ENCODE measurements around the gene DYRK3.
A peak's percentile ranks its signal among the peaks of the same experiment; 100 is the strongest.

The DYRK3 gene

GRCh38 chr1:206658264-206658980 is 23.1 kb downstream of the DYRK3 start:
- Histone ChIP-seq H3K36me3 (no peaks in the 10 kb centered on the region), H3K27me3 (peaks cover 27% of the 10 kb centered on the region), H3K27ac (no peak overlapping the region), H3K4me1 (ENCODE audit: control insufficient read depth in 1 of 2, insufficient read depth in 1 of 2, low read depth in 1 of 2, low read length in 1 of 2) (peaks cover 6 to 18% of the 10 kb centered on the region in 2 experiments), H3K9me3 (no peaks in the 10 kb centered on the region), H3K4me3 (ENCODE audit: low read depth in 1 of 2, low read length in 1 of 2) (no peak overlapping the region)
- TF ChIP-seq CTCF (IDR thresholded peaks at IDR 0.05): peak; percentile 89

DNA sequence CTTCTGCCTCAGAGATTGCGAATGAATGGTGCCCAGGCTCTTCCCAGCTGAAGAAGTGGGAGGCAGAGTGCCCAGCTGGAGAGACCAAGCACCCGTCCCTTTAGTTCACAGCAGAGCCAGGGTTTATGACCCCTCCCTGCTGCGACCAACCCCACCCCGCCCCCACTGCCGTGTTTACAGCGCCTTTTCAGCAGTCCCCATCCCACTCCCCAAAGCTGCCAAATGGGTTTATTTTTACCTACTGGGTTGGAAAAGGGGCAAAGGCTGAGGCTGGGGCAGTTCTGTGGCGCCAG is 23.6 kb downstream of the DYRK3 start:
- Histone ChIP-seq H3K27ac (no peak overlapping the region), H3K9me3 (no peaks in the 10 kb centered on the region), H3K4me1 (ENCODE audit: control insufficient read depth in 1 of 2, insufficient read depth in 1 of 2, low read depth in 1 of 2, low read length in 1 of 2) (peaks cover 11 to 23% of the 10 kb centered on the region in 2 experiments), H3K4me3 (ENCODE audit: low read depth in 1 of 2, low read length in 1 of 2) (no peak overlapping the region), H3K36me3 (no peaks in the 10 kb centered on the region), H3K27me3 (peaks cover 32% of the 10 kb centered on the region)
- no peak for TF ChIP-seq CTCF (IDR thresholded peaks at IDR 0.05)

- Histone ChIP-seq H3K9me3 (no peaks in the 10 kb centered on the region), H3K4me3 (ENCODE audit: low read depth in 1 of 2, low read length in 1 of 2) (no peak overlapping the region), H3K27me3 (peaks cover 34% of the 10 kb centered on the region), H3K27ac (no peak overlapping the region), H3K36me3 (no peaks in the 10 kb centered on the region), H3K4me1 (ENCODE audit: control insufficient read depth in 1 of 2, insufficient read depth in 1 of 2, low read depth in 1 of 2, low read length in 1 of 2) (peaks cover 14 to 26% of the 10 kb centered on the region in 2 experiments)
- no peak for TF ChIP-seq CTCF (IDR thresholded peaks at IDR 0.05)
Observed at GRCh38 chr1:206660136-206660535, 24.8 kb downstream of the DYRK3 start.

GRCh38 chr1:206661161-206661820 is 26.0 kb downstream of the DYRK3 start:
- TF ChIP-seq CTCF (IDR thresholded peaks at IDR 0.05): no peak
- Histone ChIP-seq H3K4me1 (ENCODE audit: control insufficient read depth in 1 of 2, insufficient read depth in 1 of 2, low read depth in 1 of 2, low read length in 1 of 2) (peaks cover 14 to 26% of the 10 kb centered on the region in 2 experiments), H3K36me3 (no peaks in the 10 kb centered on the region), H3K27ac (no peak overlapping the region), H3K27me3 (peaks cover 34% of the 10 kb centered on the region), H3K9me3 (no peaks in the 10 kb centered on the region), H3K4me3 (ENCODE audit: low read depth in 1 of 2, low read length in 1 of 2) (no peak overlapping the region)

DNA sequence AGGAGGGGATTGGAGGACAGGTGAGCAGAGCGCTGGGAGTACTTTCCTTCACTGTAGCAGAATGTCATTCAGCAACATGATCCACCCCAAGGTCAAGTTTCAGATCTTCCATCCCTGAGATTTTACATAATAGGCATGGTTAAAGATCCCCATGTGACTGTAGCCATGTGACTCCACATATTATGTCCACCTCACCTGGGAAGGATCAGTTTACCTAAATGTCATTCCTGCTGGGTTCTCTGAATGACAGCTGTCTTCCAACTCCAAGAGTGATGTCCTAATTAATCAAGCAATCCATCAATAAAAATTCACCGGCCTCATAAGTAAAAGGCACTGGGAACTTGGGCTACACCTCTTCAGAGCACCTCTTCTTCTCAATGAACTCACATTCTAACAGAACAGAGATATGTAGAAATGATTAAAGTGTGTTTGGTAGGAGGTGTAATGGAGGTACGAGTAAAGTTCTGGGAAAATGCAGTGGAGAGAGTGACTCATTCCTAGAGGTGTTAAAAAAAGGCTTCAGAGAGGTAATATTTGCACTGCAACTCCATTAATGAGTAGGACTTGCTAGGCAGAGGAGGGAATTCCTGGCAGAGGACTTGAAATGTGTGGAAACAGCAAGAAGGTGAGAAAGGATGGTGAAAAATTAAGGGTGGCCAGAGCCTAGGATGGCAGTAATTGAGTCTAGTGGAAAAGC is 27.2 kb downstream of the DYRK3 start:
- no peak overlapping the region for H3K4me3 ChIP-seq (ENCODE audit: low read depth in 1 of 2, low read length in 1 of 2)
- no peak for TF ChIP-seq CTCF (IDR thresholded peaks at IDR 0.05)
- no peaks in the 10 kb centered on the region for H3K9me3 ChIP-seq
- peaks cover 32% of the 10 kb centered on the region for H3K27me3 ChIP-seq
- H3K27ac ChIP-seq: no peak overlapping the region
- H3K4me1 ChIP-seq (ENCODE audit: control insufficient read depth in 1 of 2, insufficient read depth in 1 of 2, low read depth in 1 of 2, low read length in 1 of 2): peaks cover 14 to 26% of the 10 kb centered on the region in 2 experiments
- no peaks in the 10 kb centered on the region for H3K36me3 ChIP-seq
